Measurements from ENCODE around the gene C6orf89. TPM values are rescaled to one million over a fixed set of nuclear protein-coding genes. Genes with fewer than 3 reads are reported as not detected.

Gene C6orf89
- total and polyA plus RNA-seq, 8 donors: 11.6 to 39.2 (median 30.6) TPM

DNA sequence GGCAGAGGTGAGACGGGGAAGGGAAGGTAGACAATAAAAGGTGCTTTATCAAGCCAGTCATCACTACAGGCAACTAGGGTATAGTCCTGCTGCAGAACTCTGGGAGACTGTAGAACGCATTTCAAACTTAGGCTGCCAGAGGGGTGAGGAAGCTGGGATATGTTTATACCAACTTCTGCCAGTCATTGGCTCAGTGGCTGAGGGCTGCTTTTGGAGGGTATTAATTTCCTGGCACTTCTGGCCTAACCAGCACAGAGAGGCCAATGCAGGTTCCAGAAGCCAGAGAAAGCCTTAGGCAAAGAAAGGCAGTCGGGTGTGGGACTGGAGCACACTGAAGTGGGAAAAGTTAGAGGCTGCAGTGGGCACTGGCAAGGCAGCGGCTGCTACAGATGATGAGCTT is 42.6 kb upstream of the C6orf89 start:
- WGBS, 2 donors: 94 to 97% methylated on average over 4 of the region's 4 CpGs
- no peak for FAIRE-seq

DNA sequence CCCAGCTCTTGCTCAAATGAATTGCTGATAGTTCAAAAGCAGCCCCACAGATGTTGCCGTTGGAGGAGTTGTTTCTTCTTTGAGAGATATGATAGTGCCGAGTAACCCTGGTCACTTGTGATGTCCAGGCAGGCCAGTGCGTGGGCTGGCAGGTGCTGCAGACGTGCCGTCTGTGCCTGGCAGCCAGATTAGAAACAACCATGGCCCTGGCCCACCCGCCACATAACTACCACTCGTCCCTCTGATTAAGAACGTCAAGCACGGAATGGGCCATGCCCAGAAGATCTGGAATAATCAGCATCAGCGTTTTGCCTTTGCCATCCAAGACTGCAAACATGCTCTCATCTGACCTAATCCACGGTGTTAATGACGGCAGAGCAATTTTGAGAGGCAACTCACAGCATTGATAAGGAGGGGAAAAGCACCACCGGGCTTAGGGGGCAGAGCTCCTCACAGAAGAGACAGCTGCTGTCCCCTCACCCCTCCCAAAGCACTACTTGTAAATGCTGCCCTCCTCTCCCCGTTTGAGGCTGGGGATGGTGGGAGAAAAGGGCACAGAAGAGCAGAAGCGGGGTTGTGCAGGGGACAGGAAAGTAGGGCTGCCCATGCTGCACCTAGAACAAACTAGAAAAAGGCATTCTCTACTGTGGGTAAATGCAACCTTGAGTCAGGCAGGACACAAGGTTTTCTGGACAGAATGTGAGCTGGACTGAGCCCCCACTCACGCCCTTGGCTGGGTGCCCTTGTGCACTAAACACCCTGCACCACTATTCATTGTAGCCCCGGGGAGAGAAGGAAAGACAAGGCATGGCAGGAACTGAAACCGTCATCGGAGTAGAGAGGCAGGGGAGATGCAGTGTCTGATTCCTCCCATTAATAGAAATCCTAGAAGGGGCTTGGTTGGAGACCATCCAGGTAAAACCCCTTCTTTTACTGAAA is 41.3 kb upstream of the C6orf89 start:
- intact Hi-C loops (cut with DNase I): loop anchor here in 2 of 3 donors (5.0 kb wide), 1 partner anchor 77 kb away; no protein-coding TSS in a partner anchor
- WGBS, 2 donors: 80 to 81% methylated on average over 19 of the region's 19 CpGs
- TF ChIP-seq, protein P1, sequence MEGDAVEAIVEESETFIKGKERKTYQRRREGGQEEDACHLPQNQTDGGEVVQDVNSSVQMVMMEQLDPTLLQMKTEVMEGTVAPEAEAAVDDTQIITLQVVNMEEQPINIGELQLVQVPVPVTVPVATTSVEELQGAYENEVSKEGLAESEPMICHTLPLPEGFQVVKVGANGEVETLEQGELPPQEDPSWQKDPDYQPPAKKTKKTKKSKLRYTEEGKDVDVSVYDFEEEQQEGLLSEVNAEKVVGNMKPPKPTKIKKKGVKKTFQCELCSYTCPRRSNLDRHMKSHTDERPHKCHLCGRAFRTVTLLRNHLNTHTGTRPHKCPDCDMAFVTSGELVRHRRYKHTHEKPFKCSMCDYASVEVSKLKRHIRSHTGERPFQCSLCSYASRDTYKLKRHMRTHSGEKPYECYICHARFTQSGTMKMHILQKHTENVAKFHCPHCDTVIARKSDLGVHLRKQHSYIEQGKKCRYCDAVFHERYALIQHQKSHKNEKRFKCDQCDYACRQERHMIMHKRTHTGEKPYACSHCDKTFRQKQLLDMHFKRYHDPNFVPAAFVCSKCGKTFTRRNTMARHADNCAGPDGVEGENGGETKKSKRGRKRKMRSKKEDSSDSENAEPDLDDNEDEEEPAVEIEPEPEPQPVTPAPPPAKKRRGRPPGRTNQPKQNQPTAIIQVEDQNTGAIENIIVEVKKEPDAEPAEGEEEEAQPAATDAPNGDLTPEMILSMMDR (IDR thresholded peaks at IDR 0.05): no peak
- FAIRE-seq (no peak), DNase-seq (no peak), ATAC-seq (no peak)
- no peaks in the 10 kb centered on the region for H3K36me3 ChIP-seq
- H3K27ac ChIP-seq: no peak overlapping the region
- H3K4me1 ChIP-seq: peaks cover 0 to 9% (median 6%) of the 10 kb centered on the region in 3 donors
- H3K27me3 ChIP-seq: no peaks in the 10 kb centered on the region
- H3K4me3 ChIP-seq: no peak overlapping the region
- no peaks in the 10 kb centered on the region for H3K9me3 ChIP-seq

More for the DNA sequence above, 42.6 kb upstream of the C6orf89 start:
- peaks cover 0 to 6% (median 5%) of the 10 kb centered on the region in 3 donors for H3K4me1 ChIP-seq
- no peak for ATAC-seq
- TF ChIP-seq, protein P1 (IDR thresholded peaks at IDR 0.05): no peak
- H3K27ac ChIP-seq: no peak overlapping the region
- intact Hi-C loops (cut with DNase I): no loop called here
- DNase-seq: no peak
- H3K4me3 ChIP-seq: no peak overlapping the region
- no peaks in the 10 kb centered on the region for H3K9me3 ChIP-seq
- no peaks in the 10 kb centered on the region for H3K36me3 ChIP-seq
- no peaks in the 10 kb centered on the region for H3K27me3 ChIP-seq

DNA sequence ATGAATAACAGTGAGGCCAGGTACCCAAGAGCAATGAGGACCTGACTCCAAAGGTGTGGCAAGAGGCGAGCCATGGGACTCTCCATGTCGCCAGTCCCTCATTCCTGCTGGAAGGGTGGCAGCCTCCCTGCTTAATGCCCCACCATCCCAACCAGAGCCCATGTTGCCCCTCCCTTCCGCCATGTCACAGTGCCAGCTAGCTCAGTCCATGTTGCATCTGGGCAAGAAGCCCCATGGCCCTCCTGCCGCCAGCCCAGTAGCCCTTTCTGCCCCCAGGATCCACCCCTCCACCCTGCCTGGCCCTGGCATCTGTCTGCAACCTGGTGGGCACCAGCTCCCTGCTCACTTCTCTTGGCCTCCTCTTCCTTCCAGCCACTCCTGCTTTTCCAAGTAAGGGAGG is 40.5 kb upstream of the C6orf89 start:
- Histone ChIP-seq H3K27me3 (no peaks in the 10 kb centered on the region), H3K27ac (no peak overlapping the region), H3K4me1 (peaks cover 0 to 8% (median 4%) of the 10 kb centered on the region in 3 donors), H3K4me3 (no peak overlapping the region), H3K9me3 (no peaks in the 10 kb centered on the region), H3K36me3 (no peaks in the 10 kb centered on the region)
- WGBS, 2 donors: 75 to 94% methylated on average over 4 of the region's 4 CpGs
- DNase-seq (no peak), FAIRE-seq (no peak), ATAC-seq (no peak)
- TF ChIP-seq, protein P1 (IDR thresholded peaks at IDR 0.05): no peak
- intact Hi-C loops (cut with DNase I): loop anchor here in 2 of 3 donors (5.0 kb wide), 1 partner anchor 78 kb away; no protein-coding TSS in a partner anchor

DNA sequence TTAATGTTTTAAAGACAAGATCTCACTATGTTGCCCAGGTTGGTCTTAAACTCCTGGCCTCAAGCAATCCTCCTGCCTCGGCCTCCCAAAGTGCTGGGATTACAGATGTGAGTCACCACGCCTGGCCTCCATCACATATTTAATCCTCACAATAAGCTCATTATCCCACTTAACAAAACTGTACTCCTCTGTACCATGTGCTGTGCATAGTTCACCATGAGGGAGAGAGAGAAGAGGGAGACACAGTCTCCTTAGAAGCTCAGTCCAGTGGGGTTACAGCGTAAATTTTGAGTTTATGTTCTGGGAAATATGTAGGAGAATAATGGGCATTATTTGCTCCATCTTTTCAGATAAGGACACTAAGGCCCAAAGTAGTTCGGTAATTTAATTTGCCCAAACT is 38.6 kb upstream of the C6orf89 start:
- intact Hi-C loops (cut with DNase I): loop anchor here in 2 of 3 donors (5.0 kb wide), 1 partner anchor 80 kb away; no protein-coding TSS in a partner anchor
- TF ChIP-seq, protein P1 (IDR thresholded peaks at IDR 0.05): no peak
- H3K4me1 ChIP-seq: peaks cover 0 to 4% (median 0%) of the 10 kb centered on the region in 3 donors
- H3K27ac ChIP-seq: no peak overlapping the region
- no peaks in the 10 kb centered on the region for H3K27me3 ChIP-seq
- 97% methylated on average over 4 of the region's 4 CpGs for WGBS, 2 donors
- H3K4me3 ChIP-seq: no peak overlapping the region
- no peaks in the 10 kb centered on the region for H3K36me3 ChIP-seq
- no peak for FAIRE-seq
- no peaks in the 10 kb centered on the region for H3K9me3 ChIP-seq
- no peak for ATAC-seq
- DNase-seq: no peak

Measured in pancreas (tissue), 10 donors.